HT1080 (cell line): ENCODE data around the gene NR5A2. TPM values are rescaled to one million over a fixed set of nuclear protein-coding genes. Genes with fewer than 3 reads are reported as not detected.

Experiments
- DNase-seq: peaks from one replicate; pipeline ENCODE4 v3.0.0-alpha.2; 2015; ENCODE audit warnings: low read depth
- polyA plus RNA-seq, 2 experiments: library from polyadenylated mRNA; depleted of rRNA; stranded (reverse); fragments of >200 nt; gene quantifications; 2 replicates each; pipeline ENCODE4 v1.2.3, GENCODE V29; 2015
- total RNA-seq: library from RNA; depleted of rRNA; stranded (reverse); fragments of >200 nt; shearing (Covaris generic); gene quantifications from 2 replicates; pipeline ENCODE4 v1.2.3, GENCODE V29; 2014; rRNA removed

NR5A2 gene
- total RNA-seq: 0.19 and 0.23 TPM in 2 replicates
- 0.06 and 0.22 TPM in 2 replicates for polyA plus RNA-seq (2015; cell fraction: cytosol; rRNA removed)
- 0.05 and 0.06 TPM in 2 replicates for polyA plus RNA-seq (2015; cell fraction: nucleus; rRNA removed)

DNA sequence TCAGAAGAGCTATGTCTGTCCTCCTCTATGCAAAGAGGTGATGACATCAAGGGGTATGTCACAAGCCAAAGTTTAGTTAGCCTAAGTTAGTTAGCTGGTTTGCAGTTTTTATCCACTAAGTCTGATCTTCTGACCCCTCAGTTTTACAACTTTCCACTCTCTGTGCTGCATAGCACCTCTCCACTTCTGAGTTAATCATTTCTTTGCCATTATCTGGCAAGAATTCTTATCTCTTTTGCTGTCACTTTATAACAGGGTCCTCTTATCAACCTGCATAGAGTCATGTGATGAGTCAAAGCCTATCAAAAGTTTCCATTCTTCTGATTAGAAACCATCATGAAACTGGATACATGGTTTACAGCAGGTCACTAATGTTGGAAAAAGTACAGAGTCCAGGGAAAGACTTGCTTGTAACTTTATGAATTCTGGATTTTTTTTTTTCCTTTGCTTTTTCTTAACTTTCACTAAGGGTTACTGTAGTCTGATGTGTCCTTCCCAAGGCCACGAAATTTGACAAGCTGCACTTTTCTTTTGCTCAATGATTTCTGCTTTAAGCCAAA is at the start of gene NR5A2:
TSS of gene NR5A2 (plus strand) at position 447 of the 560 bp plus-strand sequence. CDS start 138 bp downstream, outside the sequence.
- no peak for DNase-seq

DNA sequence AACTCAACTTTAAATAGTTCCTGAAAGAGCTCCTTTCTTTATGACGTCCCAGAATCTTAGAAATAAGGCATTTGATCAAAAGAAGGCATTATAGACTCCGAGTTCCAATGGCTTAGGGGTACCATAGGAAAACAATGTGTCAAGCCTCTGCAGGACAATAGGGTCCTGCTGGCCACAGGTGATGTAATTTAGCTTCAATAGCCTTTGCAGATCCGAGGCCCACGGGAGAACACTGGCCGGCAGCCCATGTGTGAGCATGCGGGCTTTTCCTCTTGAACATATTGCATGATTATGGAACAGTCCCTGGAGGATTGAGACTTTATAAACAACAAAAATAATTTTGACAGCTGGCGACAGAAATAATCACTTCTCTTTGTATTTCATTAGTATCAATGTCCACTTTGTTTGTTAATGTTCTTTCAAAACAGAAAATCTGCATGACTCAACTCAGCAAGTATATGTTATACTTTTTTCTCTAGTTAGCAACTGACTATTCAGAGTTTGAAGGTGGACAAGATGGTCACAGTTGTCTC is 49.0 kb upstream of the NR5A2 start:
- no peak for DNase-seq

GRCh38 chr1:199979071-199979470 is 48.4 kb upstream of the NR5A2 start:
- no peak for DNase-seq

GRCh38 chr1:199981584-199981983 is 45.9 kb upstream of the NR5A2 start:
- DNase-seq: no peak

DNA sequence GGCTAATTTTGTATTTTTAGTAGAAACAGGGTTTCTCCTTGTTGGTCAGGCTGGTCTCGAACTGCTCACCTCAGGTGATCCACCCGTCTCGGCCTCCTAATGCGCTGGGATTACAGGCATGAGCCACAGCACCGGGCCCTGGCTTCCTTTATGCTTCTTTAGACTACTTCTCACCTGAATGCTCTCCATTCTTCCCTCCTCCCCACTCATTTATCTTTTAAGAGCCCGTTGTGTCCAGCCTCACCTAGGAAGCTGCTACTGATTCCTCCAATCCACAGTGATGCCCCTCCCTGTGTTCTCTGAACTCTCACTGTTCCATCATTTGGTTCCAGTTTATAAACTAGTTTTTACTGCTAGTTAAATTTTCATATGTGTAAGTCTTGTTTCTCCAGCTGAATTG is 44.9 kb upstream of the NR5A2 start:
- no peak for DNase-seq

- no peak for DNase-seq
Measured at GRCh38 chr1:199983531-199983930, 44.0 kb upstream of the NR5A2 start.

GRCh38 chr1:199995096-199995685 is 32.3 kb upstream of the NR5A2 start:
- no peak for DNase-seq

GRCh38 chr1:200005165-200005564 is 22.3 kb upstream of the NR5A2 start:
- peak; percentile 3 for DNase-seq

- DNase-seq: no peak
Measured at GRCh38 chr1:200006711-200007110, 20.8 kb upstream of the NR5A2 start.

DNA sequence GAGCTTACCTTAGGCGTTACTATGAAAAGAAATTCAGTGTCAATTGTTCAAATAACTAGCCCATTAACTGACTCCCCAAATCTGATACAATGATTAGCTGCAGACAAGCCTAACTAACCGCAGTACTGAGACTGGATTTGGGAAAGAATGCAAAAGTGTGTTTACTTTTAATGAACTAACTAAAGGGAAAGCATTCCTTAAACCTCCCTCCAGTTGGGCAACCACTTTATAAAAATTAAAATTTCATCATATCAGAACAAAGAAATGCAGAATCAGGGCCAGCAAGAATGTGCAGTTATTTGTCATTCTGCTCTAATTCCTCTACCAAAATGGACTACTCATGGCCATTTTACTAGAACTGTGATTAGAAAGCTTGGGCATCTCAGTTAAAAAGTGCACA is 11.7 kb upstream of the NR5A2 start:
- no peak for DNase-seq

- no peak for DNase-seq
Measured at GRCh38 chr1:200021577-200022238, 5.8 kb upstream of the NR5A2 start.

- no peak for DNase-seq
Measured at GRCh38 chr1:200022239-200022804, 5.2 kb upstream of the NR5A2 start.

- DNase-seq: no peak
Measured at GRCh38 chr1:200028586-200029034, 1.1 kb downstream of the NR5A2 start.

DNA sequence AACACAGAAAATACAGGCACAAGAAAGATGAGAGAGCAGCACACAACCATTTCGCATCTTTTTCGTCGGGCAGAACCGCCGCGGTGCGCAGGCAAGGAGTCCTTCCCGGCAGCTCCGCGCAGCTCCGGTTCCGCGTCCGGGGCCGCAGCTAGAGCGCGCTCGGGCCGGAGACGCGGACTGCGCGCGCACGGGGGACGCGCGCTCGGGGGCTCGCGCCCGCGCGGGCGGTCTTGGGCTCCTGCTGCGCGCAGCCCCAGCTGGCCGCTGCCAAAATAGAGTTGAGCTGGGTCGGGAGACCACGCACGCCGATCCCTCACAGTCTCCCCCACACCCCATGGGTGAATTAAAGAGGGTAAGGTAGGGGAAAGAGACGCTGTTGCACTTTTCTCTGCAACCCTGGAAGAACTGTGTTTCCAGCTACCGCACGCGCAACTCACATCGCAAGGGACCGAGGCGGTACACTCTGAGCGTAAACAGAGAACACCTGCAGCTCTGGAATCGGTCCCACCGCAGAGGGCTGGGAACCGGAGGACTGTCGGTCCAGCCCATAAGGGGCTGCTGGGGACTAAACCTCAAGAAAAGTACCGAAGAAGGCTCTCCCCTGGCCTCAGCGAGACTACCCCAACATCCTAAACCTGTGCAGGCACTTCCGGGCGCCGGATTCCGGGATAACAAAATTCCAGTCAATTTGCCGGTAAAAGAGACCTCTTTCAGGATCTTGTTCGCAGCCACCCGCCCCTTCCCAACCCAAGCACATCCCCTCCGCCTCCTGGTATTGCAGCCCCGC is 1.7 kb downstream of the NR5A2 start:
- peak; percentile 42 for DNase-seq

DNA sequence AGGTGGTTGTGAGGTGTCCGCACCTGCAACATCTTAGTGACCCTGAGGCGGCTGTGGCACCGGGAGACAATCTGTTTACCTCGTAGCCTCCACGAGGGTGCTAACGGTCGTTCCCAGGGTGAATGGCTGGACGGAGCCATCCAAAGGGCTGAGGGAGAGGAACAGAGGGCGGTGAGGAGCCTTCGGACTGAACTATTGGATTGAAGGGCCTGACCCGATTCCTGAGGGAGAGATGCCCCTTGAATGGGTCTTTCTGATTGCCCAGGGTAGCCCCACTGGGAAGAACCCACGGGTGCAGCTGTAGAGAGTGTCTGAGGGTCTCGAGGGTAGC is 2.3 kb downstream of the NR5A2 start:
- DNase-seq: no peak

DNA sequence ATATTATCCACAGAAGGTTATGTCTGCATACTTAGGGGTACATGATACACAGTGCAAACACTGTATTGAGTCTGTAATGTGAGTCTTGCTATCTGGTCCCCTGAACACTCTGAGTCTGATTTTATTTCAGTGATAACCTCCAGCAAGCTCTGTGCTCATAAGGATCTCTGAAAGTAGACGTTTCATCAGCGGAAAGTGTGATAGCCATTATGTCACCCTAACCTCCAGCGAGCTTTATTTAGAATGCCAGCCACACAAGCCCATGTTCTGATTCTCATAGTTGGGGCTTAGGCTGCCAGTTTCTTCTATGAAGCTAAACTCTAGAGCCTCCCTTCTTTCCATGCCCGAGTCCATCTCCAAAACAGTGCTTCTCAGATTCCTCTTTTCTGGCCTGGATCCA is 3.3 kb downstream of the NR5A2 start:
- no peak for DNase-seq

GRCh38 chr1:200033511-200034261 is 6.2 kb downstream of the NR5A2 start:
- no peak for DNase-seq

DNA sequence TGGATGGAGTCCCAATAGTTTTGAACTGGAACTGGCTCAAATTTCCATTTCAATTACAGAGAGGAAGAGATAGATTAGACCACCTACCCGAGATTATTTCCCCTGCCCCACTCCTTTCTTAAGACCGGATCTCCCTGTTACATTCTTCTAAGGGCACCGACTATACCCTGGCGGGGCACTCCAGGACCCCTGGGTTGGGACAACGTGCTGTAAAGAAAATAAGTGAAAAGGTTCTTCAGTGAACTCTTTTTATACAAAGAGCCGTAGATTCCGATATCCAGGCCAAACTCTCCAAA is 6.7 kb downstream of the NR5A2 start:
- no peak for DNase-seq

GRCh38 chr1:200034761-200035396 is 7.4 kb downstream of the NR5A2 start:
- DNase-seq: no peak

GRCh38 chr1:200035397-200035955 is 8.0 kb downstream of the NR5A2 start:
- no peak for DNase-seq
